Neural cell (in vitro differentiated cells): Measurements from ENCODE around the gene NEK4.

Experiments
- EP300 ChIP-seq: fragments of 450-650 bp; conservative IDR thresholded peaks from 2 replicates; pipeline ENCODE4 v1.6.1; 2014; ENCODE audit warnings: antibody characterized with exemption, mild to moderate bottlenecking, moderate library complexity; ENCODE audit not compliant: poor library complexity, severe bottlenecking
- POLR2AphosphoS5 ChIP-seq: IDR thresholded peaks from 2 replicates; pipeline ENCODE4 v1.6.1; 2012
- RAD21 ChIP-seq: fragments of 450-650 bp; conservative IDR thresholded peaks from 2 replicates; pipeline ENCODE4 v1.6.1; 2014; ENCODE audit warnings: antibody characterized with exemption, mild to moderate bottlenecking, moderate library complexity
- TAF1 ChIP-seq: IDR thresholded peaks from 2 replicates; pipeline ENCODE4 v1.6.1; 2012; ENCODE audit warnings: low read depth
- TF ChIP-seq, protein P1 (sequence below): fragments of 450-650 bp; IDR thresholded peaks from 2 replicates; pipeline ENCODE4 v1.5.1; 2014; ENCODE audit warnings: antibody characterized with exemption, mild to moderate bottlenecking, moderate library complexity; ENCODE audit not compliant: poor library complexity, severe bottlenecking
- TF ChIP-seq, protein P2 (sequence below): IDR thresholded peaks from 2 replicates; pipeline ENCODE4 v1.6.1; 2012; ENCODE audit warnings: borderline replicate concordance

GRCh38 chr3:52774066-52774713 lies 3.5 kb upstream of the NEK4 start:
- no peak for TF ChIP-seq EP300
- TF ChIP-seq, protein P1, sequence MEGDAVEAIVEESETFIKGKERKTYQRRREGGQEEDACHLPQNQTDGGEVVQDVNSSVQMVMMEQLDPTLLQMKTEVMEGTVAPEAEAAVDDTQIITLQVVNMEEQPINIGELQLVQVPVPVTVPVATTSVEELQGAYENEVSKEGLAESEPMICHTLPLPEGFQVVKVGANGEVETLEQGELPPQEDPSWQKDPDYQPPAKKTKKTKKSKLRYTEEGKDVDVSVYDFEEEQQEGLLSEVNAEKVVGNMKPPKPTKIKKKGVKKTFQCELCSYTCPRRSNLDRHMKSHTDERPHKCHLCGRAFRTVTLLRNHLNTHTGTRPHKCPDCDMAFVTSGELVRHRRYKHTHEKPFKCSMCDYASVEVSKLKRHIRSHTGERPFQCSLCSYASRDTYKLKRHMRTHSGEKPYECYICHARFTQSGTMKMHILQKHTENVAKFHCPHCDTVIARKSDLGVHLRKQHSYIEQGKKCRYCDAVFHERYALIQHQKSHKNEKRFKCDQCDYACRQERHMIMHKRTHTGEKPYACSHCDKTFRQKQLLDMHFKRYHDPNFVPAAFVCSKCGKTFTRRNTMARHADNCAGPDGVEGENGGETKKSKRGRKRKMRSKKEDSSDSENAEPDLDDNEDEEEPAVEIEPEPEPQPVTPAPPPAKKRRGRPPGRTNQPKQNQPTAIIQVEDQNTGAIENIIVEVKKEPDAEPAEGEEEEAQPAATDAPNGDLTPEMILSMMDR = no peak
- TF ChIP-seq RAD21 = no peak
- no peak for TF ChIP-seq POLR2AphosphoS5
- TF ChIP-seq TAF1 = no peak
- TF ChIP-seq, protein P2, sequence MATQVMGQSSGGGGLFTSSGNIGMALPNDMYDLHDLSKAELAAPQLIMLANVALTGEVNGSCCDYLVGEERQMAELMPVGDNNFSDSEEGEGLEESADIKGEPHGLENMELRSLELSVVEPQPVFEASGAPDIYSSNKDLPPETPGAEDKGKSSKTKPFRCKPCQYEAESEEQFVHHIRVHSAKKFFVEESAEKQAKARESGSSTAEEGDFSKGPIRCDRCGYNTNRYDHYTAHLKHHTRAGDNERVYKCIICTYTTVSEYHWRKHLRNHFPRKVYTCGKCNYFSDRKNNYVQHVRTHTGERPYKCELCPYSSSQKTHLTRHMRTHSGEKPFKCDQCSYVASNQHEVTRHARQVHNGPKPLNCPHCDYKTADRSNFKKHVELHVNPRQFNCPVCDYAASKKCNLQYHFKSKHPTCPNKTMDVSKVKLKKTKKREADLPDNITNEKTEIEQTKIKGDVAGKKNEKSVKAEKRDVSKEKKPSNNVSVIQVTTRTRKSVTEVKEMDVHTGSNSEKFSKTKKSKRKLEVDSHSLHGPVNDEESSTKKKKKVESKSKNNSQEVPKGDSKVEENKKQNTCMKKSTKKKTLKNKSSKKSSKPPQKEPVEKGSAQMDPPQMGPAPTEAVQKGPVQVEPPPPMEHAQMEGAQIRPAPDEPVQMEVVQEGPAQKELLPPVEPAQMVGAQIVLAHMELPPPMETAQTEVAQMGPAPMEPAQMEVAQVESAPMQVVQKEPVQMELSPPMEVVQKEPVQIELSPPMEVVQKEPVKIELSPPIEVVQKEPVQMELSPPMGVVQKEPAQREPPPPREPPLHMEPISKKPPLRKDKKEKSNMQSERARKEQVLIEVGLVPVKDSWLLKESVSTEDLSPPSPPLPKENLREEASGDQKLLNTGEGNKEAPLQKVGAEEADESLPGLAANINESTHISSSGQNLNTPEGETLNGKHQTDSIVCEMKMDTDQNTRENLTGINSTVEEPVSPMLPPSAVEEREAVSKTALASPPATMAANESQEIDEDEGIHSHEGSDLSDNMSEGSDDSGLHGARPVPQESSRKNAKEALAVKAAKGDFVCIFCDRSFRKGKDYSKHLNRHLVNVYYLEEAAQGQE = no peak
